CD4-positive, CD25-positive, alpha-beta regulatory T cell (primary cell): ENCODE measurements around the gene OSBPL2. TPM values are rescaled to one million over a fixed set of nuclear protein-coding genes. Genes with fewer than 3 reads are reported as not detected.
A peak's percentile ranks its signal among the peaks of the same experiment; 100 is the strongest.

Experiments used
- ATAC-seq, 2 donors: fragments of 150-1000 bp; cut with Tn5 transposase; one replicate each; pipeline ENCODE4 v1.10.0; 2021; ENCODE audit warnings: low read depth in 2 of 2, moderate number of reproducible peaks in 2 of 2, moderate library complexity in 1 of 2
- DNase-seq, 3 donors: peaks; one replicate each; pipeline versions ENCODE4 v3.0.0 to v3.0.0-alpha.2; 2012 to 2022; ENCODE audit warnings: mixed read lengths in 1 of 3
- H3K27ac ChIP-seq: one replicate; pipeline ENCODE4 v1.7.0; 2013; ENCODE audit warnings: mild to moderate bottlenecking, low read length; ENCODE audit not compliant: insufficient read depth, poor library complexity, severe bottlenecking
- H3K27me3 ChIP-seq: one replicate; pipeline ENCODE4 v1.7.0; 2013; ENCODE audit warnings: low read length; ENCODE audit not compliant: control insufficient read depth, insufficient read depth
- H3K36me3 ChIP-seq: one replicate; pipeline ENCODE4 v1.7.0; 2013; ENCODE audit warnings: mild to moderate bottlenecking, low read length, moderate library complexity; ENCODE audit not compliant: control insufficient read depth, insufficient read depth
- H3K4me1 ChIP-seq: 2 replicates; pipeline ENCODE4 v1.7.0; 2013; ENCODE audit warnings: mild to moderate bottlenecking, low read length; ENCODE audit not compliant: insufficient read depth, control insufficient read depth, poor library complexity, severe bottlenecking
- H3K4me3 ChIP-seq: one replicate; pipeline ENCODE4 v1.7.0; 2013; ENCODE audit warnings: low read depth, mild to moderate bottlenecking, low read length, moderate library complexity
- H3K9me3 ChIP-seq, 2 experiments: 1 replicate in 1 of 2; 2 replicates in 1 of 2; pipeline ENCODE4 v1.7.0; 2013; ENCODE audit warnings: low read length in 2 of 2, mild to moderate bottlenecking in 1 of 2, moderate library complexity in 1 of 2; ENCODE audit not compliant: control insufficient read depth in 2 of 2
- H3K27ac Mint-ChIP-seq, 3 donors: one replicate each; pipeline ENCODE4 v1.8.0; 2020 to 2022; ENCODE audit warnings: mild to moderate bottlenecking in 3 of 3, mixed read lengths in 3 of 3, moderate library complexity in 2 of 3
- H3K27me3 Mint-ChIP-seq: one replicate; pipeline ENCODE4 v1.8.0; 2022; ENCODE audit warnings: mild to moderate bottlenecking, mixed read lengths
- H3K36me3 Mint-ChIP-seq: one replicate; pipeline ENCODE4 v1.8.0; 2020; ENCODE audit warnings: mixed read lengths
- H3K4me1 Mint-ChIP-seq, 4 donors: one replicate each; pipeline ENCODE4 v1.8.0; 2020 to 2022; ENCODE audit warnings: mixed read lengths in 4 of 4, mild to moderate bottlenecking in 1 of 4
- H3K4me3 Mint-ChIP-seq, 4 donors: one replicate each; pipeline ENCODE4 v1.8.0; 2020 to 2022; ENCODE audit warnings: mild to moderate bottlenecking in 4 of 4, mixed read lengths in 4 of 4, moderate library complexity in 3 of 4
- H3K9me3 Mint-ChIP-seq, 7 donors: one replicate each; pipeline ENCODE4 v1.8.0; 2020 to 2022; ENCODE audit warnings: mixed read lengths in 7 of 7, mild to moderate bottlenecking in 3 of 7, moderate library complexity in 2 of 7
- polyA plus RNA-seq, 4 donors: library from polyadenylated mRNA; unstranded; fragments of 300-500 nt; fragmentation: Illumina TruSeq; gene quantifications; one replicate each; pipeline ENCODE4 v1.2.3, GENCODE V29; 2021
- total RNA-seq: library from RNA; stranded (reverse); gene quantifications from one replicate; pipeline ENCODE4 v1.2.3, GENCODE V29; 2022

The OSBPL2 gene
- total and polyA plus RNA-seq, 5 donors from 2014 or later, result 19.3 to 85.2 (median 23.2) TPM

DNA sequence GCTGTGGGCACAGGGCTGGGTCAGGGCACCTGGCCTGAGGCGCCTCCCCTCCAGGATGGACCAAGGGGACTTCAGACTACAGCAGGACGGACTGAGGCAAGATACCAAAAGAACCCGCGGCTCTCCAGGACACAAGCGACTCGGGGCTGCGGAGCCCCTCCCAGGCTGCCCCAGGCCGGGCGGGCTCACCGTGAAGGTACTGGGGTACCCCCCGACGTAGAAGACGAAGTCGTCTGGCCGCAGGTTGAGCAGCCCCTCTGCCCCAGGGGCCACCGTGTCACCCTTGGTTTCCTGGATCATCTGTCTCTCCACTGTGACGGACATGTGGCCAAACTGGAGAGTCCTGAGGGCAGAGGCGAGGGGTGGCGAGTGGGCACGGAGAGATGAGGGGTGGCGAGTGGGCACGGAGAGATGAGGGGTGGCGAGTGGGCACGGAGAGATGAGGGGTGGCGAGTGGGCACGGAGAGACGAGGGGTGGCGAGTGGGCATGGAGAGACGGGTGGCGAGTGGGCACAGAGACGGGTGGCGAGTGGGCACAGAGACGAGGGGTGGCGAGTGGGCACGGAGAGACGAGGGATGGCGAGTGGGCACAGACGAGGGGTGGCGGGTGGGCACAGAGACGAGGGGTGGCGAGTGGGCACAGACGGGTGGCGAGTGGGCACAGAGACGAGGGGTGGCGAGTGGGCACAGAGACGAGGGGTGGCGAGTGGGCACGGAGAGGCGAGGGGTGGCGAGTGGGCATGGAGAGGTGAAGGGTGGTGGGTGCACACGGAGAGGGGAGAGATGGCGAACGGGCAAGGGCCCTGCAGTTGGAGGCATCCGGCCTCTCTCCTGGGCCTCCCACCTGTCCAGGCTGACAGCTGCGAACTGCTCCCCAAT lies 75.4 kb downstream of the OSBPL2 start:
- Histone ChIP-seq H3K9me3 (no peaks in the 10 kb centered on the region), H3K27ac (no peak overlapping the region), H3K4me3 (no peak overlapping the region), H3K4me1 (no peaks in the 10 kb centered on the region), H3K36me3 (peaks cover 2% of the 10 kb centered on the region), H3K27me3 (no peaks in the 10 kb centered on the region)
- H3K27me3 Mint-ChIP-seq, result no peaks in the 10 kb centered on the region
- no peak overlapping the region for H3K27ac Mint-ChIP-seq
- no peak overlapping the region for H3K4me3 Mint-ChIP-seq
- peaks cover 0 to 2% (median 0%) of the 10 kb centered on the region in 4 donors for H3K4me1 Mint-ChIP-seq
- ATAC-seq (no peak), DNase-seq (no peak)
- peaks cover 4% of the 10 kb centered on the region for H3K36me3 Mint-ChIP-seq
- no peaks in the 10 kb centered on the region for H3K9me3 Mint-ChIP-seq

DNA sequence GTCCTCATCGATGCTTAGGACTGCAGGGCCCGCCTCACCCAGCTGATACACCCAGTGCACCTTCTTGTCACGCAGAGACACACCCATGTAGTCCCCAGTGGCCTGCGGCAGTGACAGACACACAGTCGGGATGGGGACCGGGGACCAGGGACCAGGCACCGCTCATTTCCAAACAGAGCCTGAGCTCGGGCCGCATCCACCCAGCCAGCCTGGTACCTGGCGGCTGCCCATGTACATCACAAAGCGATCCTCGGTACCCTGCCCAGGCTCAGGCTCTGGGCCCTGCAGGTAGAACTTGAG lies 76.0 kb downstream of the OSBPL2 start:
- no peak for ATAC-seq
- Histone ChIP-seq H3K27me3 (no peaks in the 10 kb centered on the region), H3K36me3 (no peaks in the 10 kb centered on the region), H3K9me3 (no peaks in the 10 kb centered on the region), H3K4me1 (no peaks in the 10 kb centered on the region), H3K4me3 (no peak overlapping the region), H3K27ac (no peak overlapping the region)
- no peak for DNase-seq
- Mint-ChIP-seq H3K27ac (no peak overlapping the region), H3K4me3 (no peak overlapping the region), H3K27me3 (no peaks in the 10 kb centered on the region), H3K4me1 (peaks cover 0 to 2% (median 0%) of the 10 kb centered on the region in 4 donors), H3K9me3 (no peaks in the 10 kb centered on the region), H3K36me3 (no peaks in the 10 kb centered on the region)

DNA sequence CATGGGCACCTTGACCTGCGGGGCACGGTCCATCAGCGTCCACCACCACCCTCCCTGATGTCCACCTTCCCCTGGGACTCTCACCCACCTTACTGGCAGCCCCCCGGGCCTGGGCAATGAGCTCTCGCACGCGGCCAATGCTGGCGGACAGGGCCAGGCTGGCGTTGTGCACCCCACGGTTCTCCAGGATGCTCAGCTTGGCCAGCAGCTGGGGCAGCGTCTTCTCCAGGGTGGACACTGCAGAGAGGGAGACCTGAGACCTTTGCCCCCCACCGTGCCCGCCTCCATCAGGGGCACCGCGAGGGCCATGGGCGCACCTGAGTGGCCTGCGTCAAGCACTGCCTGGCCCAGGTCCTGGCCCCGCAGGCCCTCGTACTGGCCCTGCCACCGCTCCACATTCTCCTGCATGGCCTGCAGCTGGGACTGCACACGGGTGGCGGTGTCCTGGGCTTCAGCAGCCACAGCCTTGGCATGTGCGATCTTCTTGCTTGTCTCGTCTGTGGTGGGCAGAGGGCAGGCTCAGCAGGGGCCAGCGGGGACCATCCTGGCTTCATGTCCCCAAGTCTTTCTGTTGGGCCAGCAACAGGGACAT lies 76.5 kb downstream of the OSBPL2 start:
- no peak for ATAC-seq
- Histone ChIP-seq H3K4me3 (no peak overlapping the region), H3K36me3 (no peaks in the 10 kb centered on the region), H3K9me3 (no peaks in the 10 kb centered on the region), H3K4me1 (no peaks in the 10 kb centered on the region), H3K27me3 (no peaks in the 10 kb centered on the region), H3K27ac (no peak overlapping the region)
- no peaks in the 10 kb centered on the region for H3K36me3 Mint-ChIP-seq
- no peak for DNase-seq
- no peak overlapping the region for H3K4me3 Mint-ChIP-seq
- no peak overlapping the region for H3K27ac Mint-ChIP-seq
- peaks cover 0 to 2% (median 0%) of the 10 kb centered on the region in 4 donors for H3K4me1 Mint-ChIP-seq
- H3K9me3 Mint-ChIP-seq, result no peaks in the 10 kb centered on the region
- H3K27me3 Mint-ChIP-seq, result no peaks in the 10 kb centered on the region

DNA sequence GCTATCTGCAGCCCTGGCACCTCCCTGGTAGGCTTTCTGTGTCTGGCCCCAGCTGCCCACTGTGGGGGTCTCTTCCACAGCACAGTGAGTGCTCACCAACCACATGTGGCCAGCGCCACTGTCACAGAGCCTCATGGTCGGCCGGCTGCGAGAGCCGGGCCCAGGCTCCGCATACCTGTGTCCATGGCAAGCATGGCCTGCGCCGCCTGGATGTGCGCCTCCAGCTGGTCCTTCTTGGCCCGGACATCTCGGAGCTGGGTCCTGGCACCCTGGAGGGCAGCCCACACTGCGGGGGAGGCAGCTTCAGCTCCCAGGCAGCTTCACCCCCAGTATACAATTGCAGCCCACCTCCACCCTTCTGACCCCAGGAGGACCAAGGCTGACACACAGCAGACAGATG lies 77.5 kb downstream of the OSBPL2 start:
- H3K9me3 Mint-ChIP-seq, result no peaks in the 10 kb centered on the region

DNA sequence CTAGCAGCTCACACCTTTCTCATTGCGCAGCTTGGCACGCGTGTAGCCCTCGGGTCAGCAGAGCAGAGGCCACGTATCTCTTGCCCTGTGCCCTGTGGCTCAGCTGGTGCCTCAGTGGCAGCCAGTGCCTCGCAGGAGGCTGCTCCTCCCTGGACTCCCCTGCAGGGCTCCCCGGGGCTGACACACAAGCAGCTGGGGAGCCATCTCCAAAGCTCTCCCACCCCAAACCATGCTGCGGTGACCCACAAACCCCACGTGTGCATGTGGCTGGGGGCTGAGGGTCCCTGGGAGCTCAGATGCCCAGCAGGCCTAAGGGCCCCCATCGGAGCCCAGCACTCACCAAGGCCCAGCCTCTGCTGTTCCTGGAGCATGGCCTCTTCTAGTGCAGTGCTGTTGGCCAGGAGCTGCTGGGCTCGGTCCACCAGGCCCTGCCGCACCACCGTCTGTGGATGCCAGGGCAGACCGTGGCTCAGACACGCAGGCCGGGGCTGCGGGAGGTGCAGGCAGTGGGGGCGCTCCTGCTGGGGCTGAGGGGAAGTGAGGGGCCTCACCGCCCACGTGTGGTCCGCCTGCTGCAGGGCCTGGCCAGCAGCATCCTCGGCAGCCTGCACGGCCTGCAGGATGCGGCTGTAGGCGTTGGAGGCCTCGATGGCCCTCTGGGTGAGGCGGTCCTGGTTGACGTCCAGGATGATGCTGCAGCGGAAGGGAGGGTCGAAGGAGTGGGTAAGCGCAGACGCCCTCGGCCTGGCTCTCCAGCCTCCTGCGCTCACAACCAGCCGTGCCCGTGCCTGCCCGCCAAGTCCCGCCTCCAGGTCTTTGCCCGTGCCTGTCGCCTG lies 78.2 kb downstream of the OSBPL2 start:
- Histone ChIP-seq H3K9me3 (no peaks in the 10 kb centered on the region), H3K27ac (no peak overlapping the region), H3K4me3 (no peak overlapping the region), H3K4me1 (no peaks in the 10 kb centered on the region), H3K36me3 (no peaks in the 10 kb centered on the region), H3K27me3 (no peaks in the 10 kb centered on the region)
- H3K4me3 Mint-ChIP-seq, result no peak overlapping the region
- no peaks in the 10 kb centered on the region for H3K36me3 Mint-ChIP-seq
- H3K27ac Mint-ChIP-seq, result no peak overlapping the region
- no peaks in the 10 kb centered on the region for H3K9me3 Mint-ChIP-seq
- peaks cover 0 to 2% (median 0%) of the 10 kb centered on the region in 4 donors for H3K4me1 Mint-ChIP-seq
- no peak for DNase-seq
- no peaks in the 10 kb centered on the region for H3K27me3 Mint-ChIP-seq
- ATAC-seq, result no peak

More for the DNA sequence above, 77.5 kb downstream of the OSBPL2 start:
- ATAC-seq (no peak), DNase-seq (no peak)
- Histone ChIP-seq H3K9me3 (no peaks in the 10 kb centered on the region), H3K27ac (no peak overlapping the region), H3K4me1 (no peaks in the 10 kb centered on the region), H3K27me3 (no peaks in the 10 kb centered on the region), H3K4me3 (no peak overlapping the region), H3K36me3 (no peaks in the 10 kb centered on the region)
- Mint-ChIP-seq H3K36me3 (no peaks in the 10 kb centered on the region), H3K27me3 (no peaks in the 10 kb centered on the region), H3K4me1 (peaks cover 0 to 2% (median 0%) of the 10 kb centered on the region in 4 donors), H3K27ac (no peak overlapping the region), H3K4me3 (no peak overlapping the region)

DNA sequence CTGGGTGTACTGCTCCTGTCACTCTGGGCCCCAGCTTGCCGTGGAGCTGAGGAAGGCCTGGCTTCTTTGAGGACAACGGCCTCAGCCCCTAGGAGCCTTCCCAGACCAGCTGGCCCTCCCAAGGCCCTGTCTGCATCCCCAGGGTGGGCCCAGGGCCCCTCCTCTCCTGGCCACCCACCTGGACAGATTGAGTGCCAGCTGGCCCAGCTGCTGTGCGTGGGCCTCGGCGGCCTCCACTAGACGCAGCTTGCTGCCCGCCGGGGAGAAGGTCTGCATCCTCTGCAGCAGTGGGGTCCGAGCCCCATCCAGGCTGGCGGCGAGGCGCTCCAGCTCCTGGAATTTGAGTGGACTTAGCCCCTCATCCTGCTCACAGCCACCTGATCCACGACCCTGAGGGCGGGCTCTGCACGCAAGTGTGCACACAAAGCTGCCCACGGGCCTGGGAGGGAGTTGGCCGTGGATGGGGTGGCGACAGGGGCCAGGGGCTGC lies 78.9 kb downstream of the OSBPL2 start:
- Mint-ChIP-seq H3K27me3 (no peaks in the 10 kb centered on the region), H3K36me3 (no peaks in the 10 kb centered on the region), H3K4me3 (no peak overlapping the region), H3K27ac (no peak overlapping the region), H3K9me3 (no peaks in the 10 kb centered on the region), H3K4me1 (peaks cover 0 to 2% (median 0%) of the 10 kb centered on the region in 4 donors)
- no peak overlapping the region for H3K27ac ChIP-seq
- H3K4me1 ChIP-seq, result no peaks in the 10 kb centered on the region
- no peak overlapping the region for H3K4me3 ChIP-seq
- ATAC-seq, result no peak
- no peaks in the 10 kb centered on the region for H3K27me3 ChIP-seq
- no peak for DNase-seq
- H3K36me3 ChIP-seq, result no peaks in the 10 kb centered on the region
- no peaks in the 10 kb centered on the region for H3K9me3 ChIP-seq

DNA sequence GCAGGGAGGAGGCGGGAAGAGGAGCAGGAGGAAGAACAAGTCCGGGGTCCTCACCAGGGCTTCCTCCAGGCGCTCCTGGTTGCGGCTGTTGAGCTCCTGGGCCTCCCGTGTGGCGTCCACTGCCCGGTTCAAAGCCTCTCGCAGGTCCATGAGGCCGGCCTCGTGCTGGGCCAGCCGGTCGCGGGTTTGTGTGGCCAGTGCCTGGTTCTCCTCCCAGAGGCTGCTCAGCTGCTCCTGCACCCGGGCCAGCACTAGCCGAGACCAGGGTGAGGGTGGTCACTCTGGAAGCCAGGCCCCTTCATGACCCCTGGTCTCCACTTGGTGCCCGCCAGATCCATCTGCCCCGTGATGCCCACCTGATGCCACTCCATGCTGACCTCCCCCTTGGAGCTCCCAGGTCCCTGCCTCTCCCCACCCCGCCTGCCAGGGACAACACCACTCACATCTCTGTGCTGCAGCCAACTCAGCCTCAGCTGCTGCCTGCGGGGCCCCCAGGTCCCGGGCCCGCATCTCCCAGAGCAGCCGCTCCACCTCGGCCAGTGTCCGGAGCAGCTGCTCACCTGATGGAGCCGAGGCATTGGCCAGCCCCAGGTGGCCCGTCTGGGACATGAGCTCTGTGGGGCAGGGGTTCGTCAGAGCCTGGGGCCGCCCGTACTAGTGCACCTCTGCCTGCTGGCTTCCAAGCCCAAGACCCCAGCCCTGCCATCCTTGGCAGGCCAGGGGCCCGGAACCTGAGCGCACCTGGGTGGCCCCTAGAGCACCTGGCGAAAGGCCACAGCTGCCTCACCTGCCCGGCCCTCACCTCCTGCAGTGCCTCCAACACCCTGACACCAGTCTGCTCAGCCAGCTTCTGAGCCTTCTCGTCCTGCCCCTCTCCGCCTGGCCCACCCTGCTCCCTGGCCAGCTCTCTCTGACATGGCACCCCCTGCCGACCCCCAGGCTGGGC lies 80.4 kb downstream of the OSBPL2 start:
- Mint-ChIP-seq H3K27ac (peak overlapping the region in 1 of 3 donors; percentile 20), H3K4me3 (peak overlapping the region in 1 of 4 donors; percentile 51), H3K4me1 (peaks cover 0 to 2% (median 0%) of the 10 kb centered on the region in 4 donors), H3K36me3 (no peaks in the 10 kb centered on the region), H3K9me3 (no peaks in the 10 kb centered on the region), H3K27me3 (peaks cover 4% of the 10 kb centered on the region)
- Histone ChIP-seq H3K9me3 (no peaks in the 10 kb centered on the region), H3K4me1 (no peaks in the 10 kb centered on the region), H3K36me3 (no peaks in the 10 kb centered on the region), H3K27me3 (no peaks in the 10 kb centered on the region), H3K4me3 (no peak overlapping the region), H3K27ac (no peak overlapping the region)
- DNase-seq (no peak), ATAC-seq (no peak)
